Mesendoderm (in vitro differentiated cells): ENCODE results near the gene LRRC28.

Experiments used
- DNase-seq: peaks from one replicate; pipeline ENCODE4 v3.0.0; 2013
- H2AK5ac ChIP-seq: 2 replicates; pipeline ENCODE4 v1.6.1; 2013; ENCODE audit warnings: low read length, inconsistent platforms
- H2BK120ac ChIP-seq: 2 replicates; pipeline ENCODE4 v1.6.1; 2013; ENCODE audit warnings: low read depth, mild to moderate bottlenecking, low read length, moderate library complexity, mixed read lengths
- H2BK15ac ChIP-seq: replicated peaks from 2 replicates; pipeline ENCODE4 v1.6.1; 2013; ENCODE audit warnings: low read depth, mild to moderate bottlenecking, moderate library complexity
- H2BK5ac ChIP-seq: 2 replicates; pipeline ENCODE4 v1.6.1; 2013; ENCODE audit warnings: low read length, inconsistent platforms
- H3K18ac ChIP-seq: 2 replicates; pipeline ENCODE4 v1.6.1; 2013; ENCODE audit warnings: mild to moderate bottlenecking, low read length, mixed read lengths
- H3K23ac ChIP-seq: one replicate; pipeline ENCODE4 v1.6.1; 2013; ENCODE audit warnings: low read length
- H3K27ac ChIP-seq: 2 replicates; pipeline ENCODE4 v1.5.1; 2013; ENCODE audit warnings: low read depth, mild to moderate bottlenecking, inconsistent platforms, low read length, moderate library complexity
- H3K27me3 ChIP-seq: 2 replicates; pipeline ENCODE4 v1.6.1; 2013; ENCODE audit warnings: low read length, control low read depth, mild to moderate bottlenecking, inconsistent platforms; ENCODE audit not compliant: insufficient read depth, poor library complexity
- H3K36me3 ChIP-seq: 2 replicates; pipeline ENCODE4 v1.6.1; 2013; ENCODE audit warnings: low read length, inconsistent platforms; ENCODE audit not compliant: control insufficient read depth, insufficient read depth
- H3K4ac ChIP-seq: one replicate; pipeline ENCODE4 v1.6.1; 2013; ENCODE audit warnings: low read depth, mild to moderate bottlenecking, low read length, moderate library complexity
- H3K4me1 ChIP-seq: 2 replicates; pipeline ENCODE4 v1.6.1; 2013; ENCODE audit warnings: low read depth, low read length, inconsistent platforms; ENCODE audit not compliant: control insufficient read depth
- H3K4me2 ChIP-seq: 2 replicates; pipeline ENCODE4 v1.6.1; 2013; ENCODE audit warnings: low read length
- H3K4me3 ChIP-seq: 2 replicates; pipeline ENCODE4 v1.5.1; 2013; ENCODE audit warnings: mild to moderate bottlenecking, low read length
- H3K56ac ChIP-seq: one replicate; pipeline ENCODE4 v1.6.1; 2013; ENCODE audit warnings: low read length
- H3K79me1 ChIP-seq: 2 replicates; pipeline ENCODE4 v1.6.1; 2013; ENCODE audit warnings: low read length, inconsistent platforms
- H3K79me2 ChIP-seq: 2 replicates; pipeline ENCODE4 v1.6.1; 2013; ENCODE audit warnings: mild to moderate bottlenecking, low read length; ENCODE audit not compliant: control insufficient read depth, insufficient read depth
- H3K9ac ChIP-seq: 2 replicates; pipeline ENCODE4 v1.6.1; 2013; ENCODE audit warnings: low read length, inconsistent platforms
- H4K5ac ChIP-seq: one replicate; pipeline ENCODE4 v1.6.1; 2013; ENCODE audit warnings: low read length
- H4K8ac ChIP-seq: one replicate; pipeline ENCODE4 v1.6.1; 2013; ENCODE audit warnings: low read depth, mild to moderate bottlenecking, control low read depth, low read length, moderate library complexity
- WGBS: extraction: QIAGEN DNeasy Blood & Tissue Kit; methylation state at CpG from one replicate; pipeline ENCODE4 v1.1.7; 2013; ENCODE audit warnings: low lambda C conversion rate, missing lambda C conversion rate; ENCODE audit not compliant: insufficient coverage; ENCODE audit errors: extremely low coverage; 5-methylcytosine and 5-hydroxymethylcytosine counted together

The LRRC28 gene

GRCh38 chr15:99385005-99385669 is 133.9 kb downstream of the LRRC28 start:
- H3K56ac ChIP-seq: no peak overlapping the region
- no peak overlapping the region for H3K4me3 ChIP-seq
- H2BK120ac ChIP-seq: no peak overlapping the region
- H3K36me3 ChIP-seq: no peaks in the 10 kb centered on the region
- no peak overlapping the region for H3K4me2 ChIP-seq
- no peak overlapping the region for H2BK5ac ChIP-seq
- H3K18ac ChIP-seq: no peak overlapping the region
- no peak overlapping the region for H3K27ac ChIP-seq
- no CpG with 5 or more reads among the region's 6 CpGs for WGBS
- H4K5ac ChIP-seq: no peak overlapping the region
- H3K23ac ChIP-seq: no peak overlapping the region
- H3K79me1 ChIP-seq: no peaks in the 10 kb centered on the region
- H2AK5ac ChIP-seq: no peak overlapping the region
- no peaks in the 10 kb centered on the region for H3K4me1 ChIP-seq
- H3K79me2 ChIP-seq: no peaks in the 10 kb centered on the region
- H3K4ac ChIP-seq: no peak overlapping the region
- no peak overlapping the region for H4K8ac ChIP-seq
- no peaks in the 10 kb centered on the region for H3K27me3 ChIP-seq
- H2BK15ac ChIP-seq: no peak overlapping the region
- DNase-seq: peak; percentile 16
- H3K9ac ChIP-seq: no peak overlapping the region

GRCh38 chr15:99385865-99386264 is 134.6 kb downstream of the LRRC28 start:
- H2AK5ac ChIP-seq: no peak overlapping the region
- H2BK15ac ChIP-seq: no peak overlapping the region
- H3K4me3 ChIP-seq: no peak overlapping the region
- no peaks in the 10 kb centered on the region for H3K79me1 ChIP-seq
- H3K4me1 ChIP-seq: no peaks in the 10 kb centered on the region
- no peak overlapping the region for H2BK120ac ChIP-seq
- DNase-seq: no peak
- no peak overlapping the region for H4K8ac ChIP-seq
- H3K18ac ChIP-seq: no peak overlapping the region
- no peaks in the 10 kb centered on the region for H3K27me3 ChIP-seq
- no peak overlapping the region for H3K27ac ChIP-seq
- WGBS: no CpG with 5 or more reads among the region's 3 CpGs
- H3K9ac ChIP-seq: no peak overlapping the region
- no peaks in the 10 kb centered on the region for H3K79me2 ChIP-seq
- H2BK5ac ChIP-seq: no peak overlapping the region
- no peak overlapping the region for H3K56ac ChIP-seq
- H3K23ac ChIP-seq: no peak overlapping the region
- H4K5ac ChIP-seq: no peak overlapping the region
- no peaks in the 10 kb centered on the region for H3K36me3 ChIP-seq
- H3K4ac ChIP-seq: no peak overlapping the region
- no peak overlapping the region for H3K4me2 ChIP-seq

GRCh38 chr15:99386391-99386790 is 135.1 kb downstream of the LRRC28 start:
- Histone ChIP-seq H3K79me2 (no peaks in the 10 kb centered on the region), H3K9ac (no peak overlapping the region), H3K79me1 (no peaks in the 10 kb centered on the region), H3K56ac (no peak overlapping the region), H3K4me3 (no peak overlapping the region), H3K23ac (no peak overlapping the region), H4K8ac (no peak overlapping the region), H3K4ac (no peak overlapping the region), H2AK5ac (no peak overlapping the region), H3K18ac (no peak overlapping the region), H3K36me3 (no peaks in the 10 kb centered on the region), H3K27ac (no peak overlapping the region), H3K4me2 (no peak overlapping the region), H3K4me1 (no peaks in the 10 kb centered on the region), H3K27me3 (no peaks in the 10 kb centered on the region), H2BK15ac (no peak overlapping the region), H2BK5ac (no peak overlapping the region), H4K5ac (no peak overlapping the region), H2BK120ac (no peak overlapping the region)
- WGBS: no CpG with 5 or more reads among the region's 4 CpGs
- no peak for DNase-seq

- Histone ChIP-seq H3K4ac (no peak overlapping the region), H3K4me3 (no peak overlapping the region), H2AK5ac (no peak overlapping the region), H3K18ac (no peak overlapping the region), H3K79me2 (no peaks in the 10 kb centered on the region), H2BK5ac (no peak overlapping the region), H3K36me3 (no peaks in the 10 kb centered on the region), H3K27me3 (no peaks in the 10 kb centered on the region), H4K8ac (no peak overlapping the region), H3K79me1 (no peaks in the 10 kb centered on the region), H3K56ac (no peak overlapping the region), H3K9ac (no peak overlapping the region), H3K27ac (no peak overlapping the region), H2BK120ac (no peak overlapping the region), H2BK15ac (no peak overlapping the region), H3K4me1 (no peaks in the 10 kb centered on the region), H4K5ac (no peak overlapping the region), H3K4me2 (no peak overlapping the region), H3K23ac (no peak overlapping the region)
- no peak for DNase-seq
- no CpG with 5 or more reads among the region's 8 CpGs for WGBS
Measured at GRCh38 chr15:99387421-99388168, 136.3 kb downstream of the LRRC28 start.

- Histone ChIP-seq H2BK5ac (no peak overlapping the region), H3K4me2 (no peak overlapping the region), H4K5ac (no peak overlapping the region), H4K8ac (no peak overlapping the region), H2AK5ac (no peak overlapping the region), H3K18ac (no peak overlapping the region), H2BK120ac (no peak overlapping the region), H3K23ac (no peak overlapping the region), H3K27ac (no peak overlapping the region), H3K4me3 (no peak overlapping the region), H3K4ac (no peak overlapping the region), H3K4me1 (no peaks in the 10 kb centered on the region), H3K36me3 (no peaks in the 10 kb centered on the region), H3K56ac (no peak overlapping the region), H3K27me3 (no peaks in the 10 kb centered on the region), H3K79me1 (no peaks in the 10 kb centered on the region), H2BK15ac (no peak overlapping the region), H3K9ac (no peak overlapping the region), H3K79me2 (no peaks in the 10 kb centered on the region)
- WGBS: no CpG with 5 or more reads among the region's 5 CpGs
- peak; percentile 73 for DNase-seq
Measured at GRCh38 chr15:99390667-99391066, 139.4 kb downstream of the LRRC28 start.
